GM12865 (cell line): ENCODE results near the gene NDUFA8.

ENCODE experiments used
- DNase-seq: peaks from one replicate; pipeline ENCODE4 v3.0.0; 2010; ENCODE audit warnings: low read depth
- H3K4me3 ChIP-seq: 2 replicates; pipeline ENCODE4 v1.5.1; 2011; ENCODE audit warnings: mild to moderate bottlenecking, low read depth, low read length, control low read depth
- CTCF ChIP-seq: IDR thresholded peaks from 2 replicates; pipeline ENCODE4 v1.5.1; 2011; ENCODE audit warnings: low read length, control low read depth, low read depth, inconsistent platforms; ENCODE audit not compliant: insufficient read depth; ENCODE audit errors: missing control alignments

Gene NDUFA8

GRCh38 chr9:122128007-122128968, 31.3 kb downstream of the NDUFA8 start:
- no peak for TF ChIP-seq CTCF

DNA sequence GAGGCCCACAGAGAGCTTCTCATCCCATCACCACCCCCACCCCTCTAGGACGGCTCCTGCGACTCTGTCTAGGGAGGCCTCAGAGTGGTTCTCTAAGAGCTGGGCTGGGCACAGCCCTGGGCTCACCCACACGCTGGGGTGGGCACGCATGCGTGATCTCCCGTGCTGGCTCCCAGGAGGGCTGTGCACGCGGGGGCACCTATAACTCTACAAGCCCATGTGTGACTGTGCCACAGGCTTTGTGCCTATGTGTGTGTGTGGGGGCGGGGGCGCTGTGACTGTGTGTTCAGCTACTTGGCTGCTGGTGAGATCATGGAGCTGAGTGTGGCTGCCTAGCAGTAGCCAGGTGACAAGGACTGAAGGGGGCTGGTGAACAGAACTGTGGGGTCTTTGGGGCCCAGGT, 32.2 kb downstream of the NDUFA8 start:
- no peak overlapping the region for H3K4me3 ChIP-seq
- no peak for TF ChIP-seq CTCF
- no peak for DNase-seq

More at GRCh38 chr9:122128007-122128968, 31.3 kb downstream of the NDUFA8 start:
- no peak for DNase-seq
- H3K4me3 ChIP-seq = no peak overlapping the region

- no peak for DNase-seq
- no peak overlapping the region for H3K4me3 ChIP-seq
Observed at GRCh38 chr9:122126331-122127261, 33.0 kb downstream of the NDUFA8 start.

GRCh38 chr9:122125509-122126330, 33.9 kb downstream of the NDUFA8 start:
- H3K4me3 ChIP-seq = no peak overlapping the region
- TF ChIP-seq CTCF = no peak
- no peak for DNase-seq

More at GRCh38 chr9:122126331-122127261, 33.0 kb downstream of the NDUFA8 start:
- TF ChIP-seq CTCF = no peak

GRCh38 chr9:122125158-122125508, 34.4 kb downstream of the NDUFA8 start:
- H3K4me3 ChIP-seq = no peak overlapping the region
- peak; percentile 92 for TF ChIP-seq CTCF
- DNase-seq = peak; percentile 75

- DNase-seq = no peak
- no peak overlapping the region for H3K4me3 ChIP-seq
- no peak for TF ChIP-seq CTCF
Observed at GRCh38 chr9:122124528-122124927, 35.1 kb downstream of the NDUFA8 start.
